ENCODE measurements around the gene TBC1D7. TPM values are rescaled to one million over a fixed set of nuclear protein-coding genes. Genes with fewer than 3 reads are reported as not detected.
A peak's percentile ranks its signal among the peaks of the same experiment; 100 is the strongest.

Gene TBC1D7
- polyA plus RNA-seq, 2 of the 4 experiments (the other 2 are of a cell fraction) = 34.6 to 55.9 TPM

GRCh38 chr6:13334953-13335352 lies 6.6 kb upstream of the TBC1D7 start:
- 0 out of 6 replicates have a peak overlapping the region, but pooled peaks of 1 of the 2 experiments have one; percentile 28 for H3K27ac ChIP-seq
- CTCF ChIA-PET = interaction anchor here (1.0 to 2.3 kb wide), 7 partner anchors 22 to 240 kb away, joined by 4 to 8 read pairs (median 5); partner anchors contain the start of gene SIRT5
- TF ChIP-seq MAFK (IDR thresholded peaks at IDR 0.05; ENCODE audit: partially characterized antibody) (no peak), ZSCAN20 (CRISPR knock-in tag; IDR thresholded peaks at IDR 0.05) (no peak), HES2 (IDR thresholded peaks at IDR 0.05) (no peak), BHLHE40 (IDR thresholded peaks at IDR 0.05; ENCODE audit: low read depth, low read length) (no peak), KDM1A (IDR thresholded peaks at IDR 0.05; ENCODE audit: low read depth) (no peak), ESRRA (IDR thresholded peaks at IDR 0.05; ENCODE audit: borderline replicate concordance, low read length) (no peak), POLR2AphosphoS2 (conservative IDR thresholded peaks at IDR 0.05; ENCODE audit: low read length) (no peak), REST (IDR thresholded peaks at IDR 0.05) (no peak)
- H3K4me1 ChIP-seq = 0 out of 3 replicates have a peak, but pooled peaks cover 3% of the 10 kb centered on the region
- 49% methylated on average over 3 of the region's 3 CpGs for WGBS (ENCODE audit: missing lambda C conversion rate)
- no peak for ATAC-seq
- H3K4me2 ChIP-seq = no peak overlapping the region
- POLR2A ChIA-PET = no interaction called here
- no peak overlapping the region for H3K4me3 ChIP-seq
- no peak for DNase-seq (ENCODE audit: low read depth in 1 of 2, low spot score in 1 of 2)
- FAIRE-seq = no peak
- H3K9me3 ChIP-seq = no peaks in the 10 kb centered on the region

DNA sequence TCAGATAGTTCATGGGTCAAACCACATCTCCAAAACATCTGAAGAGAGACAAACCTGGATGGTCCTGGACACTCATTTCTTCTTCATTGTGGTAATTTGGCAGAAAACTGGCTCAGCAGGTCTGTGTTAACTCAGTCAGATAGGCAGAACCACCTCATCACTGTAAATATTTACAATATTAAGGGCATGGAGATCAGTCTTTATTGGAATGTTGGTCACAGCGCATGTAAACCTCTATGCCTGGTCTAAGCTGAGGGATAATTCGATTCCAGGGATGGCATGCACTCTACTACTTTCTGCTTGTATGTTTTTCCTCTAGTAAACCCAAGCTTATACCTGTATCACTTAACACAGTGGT lies 4.0 kb upstream of the TBC1D7 start:
- ATAC-seq = no peak
- TF ChIP-seq CHD4 (IDR thresholded peaks at IDR 0.05; ENCODE audit: borderline replicate concordance) (no peak), MYC (IDR thresholded peaks at IDR 0.05; ENCODE audit: borderline replicate concordance, low read length) (no peak), CBX8 (IDR thresholded peaks at IDR 0.05) (no peak), KDM1A (IDR thresholded peaks at IDR 0.05; ENCODE audit: low read depth) (no peak), FOSL2 (IDR thresholded peaks at IDR 0.05) (no peak), FOSL2 (CRISPR knock-in tag; IDR thresholded peaks at IDR 0.05) (no peak), RARB (CRISPR knock-in tag; IDR thresholded peaks at IDR 0.05) (no peak), KDM5A (IDR thresholded peaks at IDR 0.05) (no peak), ZSCAN20 (CRISPR knock-in tag; IDR thresholded peaks at IDR 0.05) (no peak), GATA3 (IDR thresholded peaks at IDR 0.05; ENCODE audit: borderline replicate concordance) (no peak), REST (IDR thresholded peaks at IDR 0.05) (no peak), NFE2L2 (conservative IDR thresholded peaks at IDR 0.05; ENCODE audit: low read length) (no peak), CEBPB (IDR thresholded peaks at IDR 0.05) (no peak), CBX2 (IDR thresholded peaks at IDR 0.05; ENCODE audit: borderline replicate concordance, low read depth) (no peak)
- TF ChIP-seq, protein P1, sequence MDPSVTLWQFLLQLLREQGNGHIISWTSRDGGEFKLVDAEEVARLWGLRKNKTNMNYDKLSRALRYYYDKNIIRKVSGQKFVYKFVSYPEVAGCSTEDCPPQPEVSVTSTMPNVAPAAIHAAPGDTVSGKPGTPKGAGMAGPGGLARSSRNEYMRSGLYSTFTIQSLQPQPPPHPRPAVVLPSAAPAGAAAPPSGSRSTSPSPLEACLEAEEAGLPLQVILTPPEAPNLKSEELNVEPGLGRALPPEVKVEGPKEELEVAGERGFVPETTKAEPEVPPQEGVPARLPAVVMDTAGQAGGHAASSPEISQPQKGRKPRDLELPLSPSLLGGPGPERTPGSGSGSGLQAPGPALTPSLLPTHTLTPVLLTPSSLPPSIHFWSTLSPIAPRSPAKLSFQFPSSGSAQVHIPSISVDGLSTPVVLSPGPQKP (IDR thresholded peaks at IDR 0.05; ENCODE audit: low read depth, low read length) = no peak
- TF ChIP-seq, protein P2, sequence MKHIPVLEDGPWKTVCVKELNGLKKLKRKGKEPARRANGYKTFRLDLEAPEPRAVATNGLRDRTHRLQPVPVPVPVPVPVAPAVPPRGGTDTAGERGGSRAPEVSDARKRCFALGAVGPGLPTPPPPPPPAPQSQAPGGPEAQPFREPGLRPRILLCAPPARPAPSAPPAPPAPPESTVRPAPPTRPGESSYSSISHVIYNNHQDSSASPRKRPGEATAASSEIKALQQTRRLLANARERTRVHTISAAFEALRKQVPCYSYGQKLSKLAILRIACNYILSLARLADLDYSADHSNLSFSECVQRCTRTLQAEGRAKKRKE (CRISPR knock-in tag; IDR thresholded peaks at IDR 0.05; ENCODE audit: low read depth) = no peak
- POLR2A ChIA-PET = no interaction called here
- no peak for DNase-seq (ENCODE audit: low read depth in 1 of 2, low spot score in 1 of 2)
- no peak for FAIRE-seq
- Histone ChIP-seq H3K4me2 (no peak overlapping the region), H3K9me3 (no peaks in the 10 kb centered on the region), H3K4me3 (no peak overlapping the region), H3K27ac (no peak overlapping the region), H3K4me1 (0 out of 3 replicates have a peak, but pooled peaks cover 7% of the 10 kb centered on the region)
- CTCF ChIA-PET = interaction anchor here (0.8 to 4.9 kb wide), 14 partner anchors 8 to 421 kb away, joined by 3 to 35 read pairs (median 4); no protein-coding TSS in a partner anchor
- 50% methylated on average over 2 of the region's 2 CpGs for WGBS (ENCODE audit: missing lambda C conversion rate)

Data from A549 (cell line).